NOMO-1 treated with DMSO at 0.1 percent for 48 hours (cell line): ENCODE data around the gene CYLC1.

Source experiments
- DNase-seq: peaks from one replicate; lab custom pipeline; 2025; ENCODE audit not compliant: unreplicated experiment; lab: John Stamatoyannopoulos, UW

Gene CYLC1, protein sequence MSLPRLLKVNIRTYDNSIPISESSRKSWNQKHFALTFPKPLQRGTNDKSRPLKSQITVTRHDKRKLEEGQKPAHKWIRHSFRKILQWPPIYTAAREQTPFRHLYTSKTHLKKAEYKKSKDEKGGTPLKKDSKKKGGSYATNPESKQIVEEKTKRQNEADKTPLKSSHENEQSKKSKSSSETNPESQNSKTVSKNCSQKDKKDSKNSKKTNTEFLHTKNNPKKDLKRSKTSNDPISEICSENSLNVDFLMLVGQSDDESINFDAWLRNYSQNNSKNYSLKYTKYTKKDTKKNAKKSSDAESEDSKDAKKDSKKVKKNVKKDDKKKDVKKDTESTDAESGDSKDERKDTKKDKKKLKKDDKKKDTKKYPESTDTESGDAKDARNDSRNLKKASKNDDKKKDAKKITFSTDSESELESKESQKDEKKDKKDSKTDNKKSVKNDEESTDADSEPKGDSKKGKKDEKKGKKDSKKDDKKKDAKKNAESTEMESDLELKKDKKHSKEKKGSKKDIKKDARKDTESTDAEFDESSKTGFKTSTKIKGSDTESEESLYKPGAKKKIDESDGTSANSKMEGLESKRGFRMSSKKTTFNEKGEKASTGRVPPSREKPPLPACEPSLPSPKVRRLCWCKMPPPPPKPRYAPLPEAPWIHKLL

DNA sequence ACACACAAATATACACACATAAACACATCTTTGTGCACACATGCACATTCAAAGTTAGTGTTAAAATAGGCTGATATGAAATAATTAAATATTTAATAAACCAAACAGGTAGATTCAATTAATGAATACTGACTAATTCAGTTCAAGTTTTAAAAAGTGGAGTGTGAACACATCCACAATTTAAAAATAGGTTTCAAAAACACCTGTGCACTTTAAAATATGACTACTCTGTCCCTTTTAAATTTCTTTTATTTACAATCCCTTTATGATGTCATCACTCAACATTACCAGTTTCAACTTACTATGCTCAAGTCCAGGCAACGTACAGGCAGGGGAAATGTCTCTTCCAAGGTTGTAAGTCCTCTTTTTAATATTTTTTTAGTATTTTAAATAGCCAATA, at the start of gene CYLC1:
Gene CYLC1 (plus strand): TSS at position 301 of the 400 bp plus-strand sequence. CDS start 37 bp downstream, at position 338.
- DNase-seq: no peak

DNA sequence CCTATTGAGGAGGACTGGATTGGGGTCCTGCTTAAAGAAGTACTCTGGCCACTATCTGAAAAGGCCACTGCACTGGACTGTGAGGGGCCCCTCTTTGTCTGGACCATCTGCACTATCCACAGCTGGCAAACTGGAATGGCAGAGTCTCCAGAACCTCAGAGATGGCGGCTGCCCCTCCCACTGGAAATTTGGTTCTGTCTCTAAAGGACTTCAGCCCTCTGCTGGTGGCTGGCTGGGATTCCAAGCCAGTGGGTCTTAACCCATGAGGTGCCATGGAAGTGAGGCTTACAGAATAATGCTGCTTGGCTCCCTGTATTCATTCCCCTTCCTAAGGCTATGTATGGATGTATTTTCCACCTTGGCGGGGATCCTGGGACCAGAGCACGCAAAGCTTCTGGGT, 41.6 kb upstream of the CYLC1 start:
- no peak for DNase-seq

DNA sequence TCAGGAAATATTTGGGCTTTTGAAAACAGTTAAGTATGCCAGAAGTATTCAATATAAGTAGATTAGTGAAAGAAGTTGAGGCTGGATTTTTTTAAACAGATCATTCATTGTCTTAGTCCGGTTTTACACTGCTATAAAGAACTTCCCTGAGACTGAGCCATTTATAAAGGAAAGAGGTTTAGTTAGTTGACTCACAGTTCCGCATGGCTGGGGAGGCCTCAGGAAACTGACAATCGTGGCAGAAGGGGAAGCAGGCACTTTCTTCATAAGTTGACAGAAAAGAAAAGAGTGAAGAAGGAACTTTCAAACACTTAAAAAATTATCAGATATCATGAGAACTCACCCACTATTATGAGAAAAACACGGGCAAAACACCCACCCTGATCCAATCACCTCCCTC, 31.1 kb upstream of the CYLC1 start:
- peak; percentile 76 for DNase-seq

DNA sequence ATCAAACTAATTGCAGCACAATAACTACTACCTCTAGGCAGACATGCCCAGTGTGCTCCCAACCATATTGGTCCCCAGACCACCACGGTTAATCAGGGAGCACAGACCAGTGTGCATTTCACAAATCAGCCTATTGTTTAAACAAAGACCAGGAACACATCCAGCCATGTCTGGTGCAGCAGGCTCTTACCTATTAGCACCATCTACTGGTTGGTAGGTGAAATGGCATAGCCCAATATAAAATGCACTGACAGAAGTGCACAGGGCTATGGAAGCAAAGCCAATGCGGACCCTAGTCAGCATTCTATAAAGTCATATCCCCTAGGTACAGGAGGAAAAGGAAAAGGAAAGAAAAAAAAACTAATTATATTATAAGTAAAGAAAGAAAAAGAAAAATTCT, 15.5 kb upstream of the CYLC1 start:
- peak; percentile 54 for DNase-seq

DNA sequence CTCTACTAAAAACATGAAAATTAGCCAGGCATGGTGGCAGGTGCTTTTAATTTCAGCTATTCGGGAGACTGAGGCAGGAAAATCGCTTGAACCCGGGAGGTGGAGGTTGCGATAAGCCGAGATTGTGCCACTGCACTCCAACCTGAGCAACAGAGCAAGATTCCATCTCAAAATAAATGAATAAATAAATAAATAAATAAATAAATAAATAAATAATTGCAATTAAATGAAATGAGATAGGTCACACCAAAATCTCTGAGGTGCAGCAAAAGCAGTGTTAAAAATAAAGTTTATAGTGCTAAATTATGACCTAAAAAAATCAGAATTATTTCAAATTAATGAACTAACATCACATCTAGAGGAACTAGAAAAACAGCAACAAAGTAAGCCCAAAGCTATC, 13.6 kb upstream of the CYLC1 start:
- DNase-seq: no peak

DNA sequence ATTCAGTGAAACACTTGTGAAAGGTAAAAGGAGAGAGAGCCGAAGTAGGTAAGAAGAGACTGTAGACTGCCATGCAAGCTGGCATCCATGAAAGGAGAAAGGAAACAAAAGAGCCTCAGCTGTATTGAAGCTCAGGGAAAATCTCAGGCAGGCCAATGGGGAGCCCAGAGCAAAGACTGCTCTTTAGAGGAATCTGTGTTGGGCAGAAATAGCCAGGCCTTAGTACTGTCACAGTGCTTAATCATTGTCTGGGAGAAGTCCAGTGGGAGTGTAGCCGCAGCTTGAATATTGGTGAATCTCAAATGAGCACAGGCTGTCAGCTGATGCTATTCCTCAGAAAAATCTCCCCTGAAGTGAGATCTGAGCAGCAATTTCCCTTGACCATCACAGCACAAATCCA, 27.6 kb downstream of the CYLC1 start:
- DNase-seq: no peak

DNA sequence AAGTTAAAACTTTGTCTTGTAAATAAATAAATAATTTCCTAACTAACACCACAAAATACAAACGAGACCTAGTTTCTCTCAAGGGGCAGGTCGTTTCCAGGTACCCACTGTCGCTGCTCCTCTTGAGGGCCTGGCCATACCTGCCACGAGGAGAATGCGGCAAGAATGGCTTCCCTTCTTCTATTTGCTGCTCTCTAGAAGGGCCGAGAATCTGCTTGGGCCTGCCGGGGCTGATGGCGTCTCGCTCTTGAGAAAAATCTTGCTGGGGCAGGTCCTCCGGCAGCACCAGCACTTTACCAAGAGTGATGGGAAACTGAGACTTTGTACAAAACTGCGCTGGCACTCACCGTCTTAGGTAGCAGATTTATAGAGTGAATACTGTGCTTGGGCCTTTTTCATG, 31.5 kb downstream of the CYLC1 start:
- no peak for DNase-seq

DNA sequence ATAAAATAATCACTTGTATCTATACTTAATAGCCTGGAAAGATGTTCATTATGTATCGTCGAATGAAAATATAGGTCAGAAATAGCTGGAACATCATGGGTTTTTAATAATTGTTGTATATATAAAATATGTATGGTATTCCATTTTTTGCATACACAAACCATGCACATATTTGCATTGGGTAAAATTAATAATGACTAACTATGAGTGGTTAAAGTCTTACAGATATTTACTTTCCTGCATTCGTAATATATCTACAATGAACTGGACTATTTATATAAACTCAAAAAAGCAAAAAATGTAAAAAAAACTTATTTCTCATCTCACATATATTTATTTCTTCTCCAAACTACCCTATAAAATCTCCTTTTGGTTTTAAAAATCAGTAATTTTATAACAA, 46.0 kb downstream of the CYLC1 start:
- no peak for DNase-seq

DNA sequence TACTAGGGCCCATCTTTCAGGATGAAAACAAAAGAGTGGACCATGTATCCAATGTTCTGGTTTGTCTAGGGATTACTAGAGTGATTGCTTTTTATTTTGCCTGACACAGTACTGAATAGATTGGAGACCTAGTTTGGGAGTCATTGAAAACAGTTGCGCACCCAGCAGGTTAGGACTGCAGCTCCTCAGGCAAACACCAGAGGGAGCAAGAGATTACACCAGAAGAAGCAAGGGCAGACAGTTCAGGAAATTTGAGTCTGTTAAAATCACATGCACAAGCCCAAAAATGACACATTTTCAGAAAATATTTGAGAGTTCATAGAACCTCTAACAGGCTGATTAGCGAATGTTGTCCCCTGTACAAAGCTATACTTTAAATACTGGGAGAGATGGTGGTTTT, 55.6 kb downstream of the CYLC1 start:
- DNase-seq: no peak

DNA sequence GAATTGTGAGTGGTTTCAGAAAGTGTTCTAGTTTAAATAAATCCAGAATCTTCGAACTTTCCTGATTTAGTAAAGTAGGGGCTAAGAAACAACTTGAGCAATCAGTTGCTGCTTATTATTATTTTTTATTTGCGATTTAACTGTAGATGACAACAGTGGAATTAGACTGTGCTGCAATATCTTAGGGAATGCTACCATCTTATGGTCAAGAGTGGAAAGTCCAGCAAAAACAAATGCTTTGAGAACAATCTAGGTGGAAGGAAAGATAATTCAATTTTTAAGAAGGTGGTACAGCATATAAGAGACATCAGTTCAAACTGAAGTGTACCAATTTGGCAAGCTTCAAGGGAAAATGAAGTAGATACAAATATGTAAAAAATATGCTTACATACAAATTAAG, 73.3 kb downstream of the CYLC1 start:
- no peak for DNase-seq
